Colonic mucosa (tissue), 4 donors: ENCODE results near the gene KRT86. TPM values are rescaled to one million over a fixed set of nuclear protein-coding genes. Genes with fewer than 3 reads are reported as not detected.

Source experiments
- DNase-seq: peaks from one replicate; pipeline ENCODE4 v3.0.0-alpha.2; 2020
- H3K27ac ChIP-seq: fragments of 200-600 bp; one replicate; pipeline ENCODE4 v1.8.0; 2021
- H3K27me3 ChIP-seq: fragments of 200-600 bp; one replicate; pipeline ENCODE4 v1.8.0; 2021
- H3K36me3 ChIP-seq: fragments of 200-600 bp; one replicate; pipeline ENCODE4 v1.8.0; 2021
- H3K4me1 ChIP-seq: fragments of 200-600 bp; one replicate; pipeline ENCODE4 v1.8.0; 2021; ENCODE audit warnings: mild to moderate bottlenecking
- H3K4me3 ChIP-seq: fragments of 200-600 bp; one replicate; pipeline ENCODE4 v1.8.0; 2021
- H3K9ac ChIP-seq, 2 donors: one replicate each; pipeline ENCODE4 v1.7.0; 2013; ENCODE audit warnings: control low read depth in 2 of 2, low read depth in 2 of 2, low read length in 2 of 2
- H3K9me3 ChIP-seq: fragments of 200-600 bp; one replicate; pipeline ENCODE4 v1.8.0; 2021
- CTCF ChIP-seq: fragments of 200-600 bp; IDR thresholded peaks from one replicate; pipeline ENCODE4 v1.8.0; 2022; ENCODE audit warnings: antibody characterized with exemption, mild to moderate bottlenecking
- intact Hi-C: fragments of 100-400 bp; cut with DNase I; formaldehyde crosslinking; loops from one replicate; pipeline ENCODE4 v1.14.1; 2022
- total RNA-seq, 2 donors: library from RNA; stranded (reverse); fragmentation: NEBNext Ultra II Directional in 1 of 2; extraction: Animal tissue kit (Norgen Biotek cat#: 25700) in 1 of 2; gene quantifications; one replicate each; pipeline ENCODE4 v1.2.1, GENCODE V29; 2021
- donor health status: healthy.
- donor health status: DM: no; HTN: no; CAD: no.
- donor health status: DM: no; HTN: no; CAD: no.

The KRT86 gene
- total RNA-seq, 2 donors from 2014 or later: 0.16 TPM; not detected in 1

GRCh38 chr12:52337054-52337453 lies 62.6 kb downstream of the KRT86 start:
- Histone ChIP-seq H3K36me3 (no peaks in the 10 kb centered on the region), H3K27me3 (no peaks in the 10 kb centered on the region), H3K4me3 (no peak overlapping the region), H3K9me3 (no peaks in the 10 kb centered on the region), H3K4me1 (no peaks in the 10 kb centered on the region), H3K9ac (no peak overlapping the region), H3K27ac (no peak overlapping the region)
- no peak for DNase-seq
- no peak for TF ChIP-seq CTCF
- intact Hi-C loops: no loop called here

GRCh38 chr12:52338241-52338960 lies 64.0 kb downstream of the KRT86 start:
- no peak overlapping the region for H3K9ac ChIP-seq
- intact Hi-C loops: no loop called here
- no peaks in the 10 kb centered on the region for H3K36me3 ChIP-seq
- no peak overlapping the region for H3K4me3 ChIP-seq
- no peak for TF ChIP-seq CTCF
- H3K4me1 ChIP-seq: no peaks in the 10 kb centered on the region
- H3K9me3 ChIP-seq: no peaks in the 10 kb centered on the region
- H3K27me3 ChIP-seq: no peaks in the 10 kb centered on the region
- DNase-seq: no peak
- H3K27ac ChIP-seq: no peak overlapping the region

GRCh38 chr12:52341066-52341580 lies 66.7 kb downstream of the KRT86 start:
- intact Hi-C loops: no loop called here
- DNase-seq: no peak
- Histone ChIP-seq H3K4me1 (no peaks in the 10 kb centered on the region), H3K4me3 (no peak overlapping the region), H3K9ac (no peak overlapping the region), H3K27me3 (no peaks in the 10 kb centered on the region), H3K9me3 (no peaks in the 10 kb centered on the region), H3K36me3 (no peaks in the 10 kb centered on the region), H3K27ac (no peak overlapping the region)
- TF ChIP-seq CTCF: no peak

GRCh38 chr12:52342781-52343490 lies 68.5 kb downstream of the KRT86 start:
- Histone ChIP-seq H3K4me1 (no peaks in the 10 kb centered on the region), H3K9me3 (no peaks in the 10 kb centered on the region), H3K4me3 (no peak overlapping the region), H3K36me3 (no peaks in the 10 kb centered on the region), H3K27ac (no peak overlapping the region), H3K27me3 (no peaks in the 10 kb centered on the region), H3K9ac (no peak overlapping the region)
- no peak for DNase-seq
- TF ChIP-seq CTCF: no peak
- intact Hi-C loops: no loop called here

GRCh38 chr12:52343550-52343949 lies 69.1 kb downstream of the KRT86 start:
- Histone ChIP-seq H3K36me3 (no peaks in the 10 kb centered on the region), H3K4me3 (no peak overlapping the region), H3K4me1 (no peaks in the 10 kb centered on the region), H3K9ac (no peak overlapping the region), H3K27me3 (no peaks in the 10 kb centered on the region), H3K9me3 (no peaks in the 10 kb centered on the region), H3K27ac (no peak overlapping the region)
- TF ChIP-seq CTCF: no peak
- DNase-seq: no peak
- intact Hi-C loops: no loop called here
